GM23338 (cell line): ENCODE data around the gene SPC24. TPM values are rescaled to one million over a fixed set of nuclear protein-coding genes. Genes with fewer than 3 reads are reported as not detected.

Experiments used
- ATAC-seq: fragments of 200-7000 bp; cut with Tn5 transposase; 3 replicates; pipeline ENCODE4 v1.9.1; 2020
- DNase-seq: peaks from one replicate; pipeline ENCODE4 v3.0.0-alpha.2; 2015; ENCODE audit warnings: low spot score
- H2AFZ ChIP-seq: fragments of 200-600 bp; sonication (generic); 2 replicates; pipeline ENCODE4 v1.8.0; 2016; ENCODE audit warnings: antibody characterized with exemption, mild to moderate bottlenecking, moderate library complexity
- H3F3A ChIP-seq: fragments of 200-600 bp; sonication (generic); replicated peaks from 2 replicates; pipeline ENCODE4 v1.8.0; 2017; ENCODE audit warnings: antibody characterized with exemption, mixed run types, low read depth
- H3K27ac ChIP-seq: fragments of 200-600 bp; sonication (generic); 2 replicates; pipeline ENCODE4 v1.6.1; 2016; ENCODE audit warnings: low read depth
- H3K27me3 ChIP-seq: fragments of 200-600 bp; sonication (generic); 2 replicates; pipeline ENCODE4 v1.8.0; 2016; ENCODE audit warnings: mild to moderate bottlenecking, mixed run types, moderate library complexity; ENCODE audit not compliant: insufficient read depth
- H3K36me3 ChIP-seq: fragments of 200-600 bp; sonication (generic); 2 replicates; pipeline ENCODE4 v1.8.0; 2016; ENCODE audit warnings: mild to moderate bottlenecking; ENCODE audit not compliant: insufficient read depth
- H3K4me1 ChIP-seq: fragments of 200-600 bp; sonication (generic); 2 replicates; pipeline ENCODE4 v1.8.0; 2016; ENCODE audit warnings: mild to moderate bottlenecking, moderate library complexity; ENCODE audit not compliant: insufficient read depth
- H3K4me2 ChIP-seq: fragments of 200-600 bp; sonication (generic); 2 replicates; pipeline ENCODE4 v1.7.1; 2017; ENCODE audit warnings: mixed run types
- H3K4me3 ChIP-seq: fragments of 200-600 bp; sonication (generic); 2 replicates; pipeline ENCODE4 v1.6.1; 2016; ENCODE audit warnings: mixed run types
- H3K79me2 ChIP-seq: fragments of 200-600 bp; sonication (generic); replicated peaks from 2 replicates; pipeline ENCODE4 v1.8.0; 2017; ENCODE audit warnings: mild to moderate bottlenecking; ENCODE audit not compliant: insufficient read depth
- H3K9me2 ChIP-seq: fragments of 200-600 bp; sonication (generic); 2 replicates; pipeline ENCODE4 v1.8.0; 2017; ENCODE audit not compliant: insufficient read depth
- H4K20me1 ChIP-seq: fragments of 200-600 bp; sonication (generic); replicated peaks from 2 replicates; pipeline ENCODE4 v1.8.0; 2017; ENCODE audit warnings: mild to moderate bottlenecking; ENCODE audit not compliant: insufficient read depth
- H3K27ac Mint-ChIP-seq: 2 replicates; pipeline ENCODE4 v1.8.0; 2020; ENCODE audit warnings: inconsistent platforms, mild to moderate bottlenecking, moderate library complexity, mixed read lengths
- H3K27me3 Mint-ChIP-seq: 3 replicates; pipeline ENCODE4 v1.8.0; 2022; ENCODE audit warnings: low read depth, mild to moderate bottlenecking, moderate library complexity, mixed read lengths, inconsistent platforms; ENCODE audit not compliant: insufficient read depth, poor library complexity
- H3K36me3 Mint-ChIP-seq: 3 replicates; pipeline ENCODE4 v1.8.0; 2021; ENCODE audit warnings: low read depth, mild to moderate bottlenecking, inconsistent platforms, moderate library complexity, mixed read lengths
- H3K4me1 Mint-ChIP-seq: 3 replicates; pipeline ENCODE4 v1.8.0; 2020; ENCODE audit warnings: mild to moderate bottlenecking, inconsistent platforms, mixed read lengths
- H3K4me3 Mint-ChIP-seq: 3 replicates; pipeline ENCODE4 v1.8.0; 2021; ENCODE audit warnings: moderate library complexity, mild to moderate bottlenecking, inconsistent platforms, mixed read lengths
- H3K9me3 Mint-ChIP-seq: 3 replicates; pipeline ENCODE4 v1.8.0; 2020; ENCODE audit warnings: moderate library complexity, mild to moderate bottlenecking, inconsistent platforms, mixed read lengths
- CREB1 ChIP-seq: fragments of 250-450 bp; sonication (Bioruptor Pico); IDR thresholded peaks from 2 replicates; pipeline ENCODE4 v1.5.0; 2020; ENCODE audit warnings: low read depth, mild to moderate bottlenecking, moderate library complexity
- CTCF ChIP-seq, 2 experiments: fragments of 200-600 bp in 1 of 2; sonication (generic) in 1 of 2; conservative IDR thresholded peaks; 2 replicates each; pipeline versions ENCODE4 v1.5.1 to v1.6.1; 2016 to 2017; ENCODE audit warnings: antibody characterized with exemption in 2 of 2, low read depth in 2 of 2, mild to moderate bottlenecking in 2 of 2, moderate library complexity in 1 of 2
- ETS1 ChIP-seq: IDR thresholded peaks from 2 replicates; pipeline ENCODE4 v1.6.1; 2016; ENCODE audit warnings: antibody characterized with exemption
- EZH2 ChIP-seq: fragments of 200-600 bp; sonication (generic); IDR thresholded peaks from one replicate; pipeline ENCODE4 v1.8.0; 2017; ENCODE audit warnings: antibody characterized with exemption, mild to moderate bottlenecking, low read depth; ENCODE audit not compliant: unreplicated experiment
- EZH2phosphoT487 ChIP-seq: fragments of 200-600 bp; sonication (generic); IDR thresholded peaks from one replicate; pipeline ENCODE4 v1.8.1; 2018; ENCODE audit warnings: antibody characterized with exemption; ENCODE audit not compliant: unreplicated experiment
- JUNB ChIP-seq: IDR thresholded peaks from one replicate; pipeline ENCODE4 v1.6.1; 2016; ENCODE audit warnings: antibody characterized with exemption; ENCODE audit not compliant: unreplicated experiment
- NANOG ChIP-seq: IDR thresholded peaks from 2 replicates; pipeline ENCODE4 v1.6.1; 2016; ENCODE audit warnings: antibody characterized with exemption, borderline replicate concordance
- REST ChIP-seq: IDR thresholded peaks from one replicate; pipeline ENCODE4 v1.6.1; 2018; ENCODE audit warnings: antibody characterized with exemption; ENCODE audit not compliant: unreplicated experiment
- STAT1 ChIP-seq: IDR thresholded peaks from one replicate; pipeline ENCODE4 v1.6.1; 2016; ENCODE audit warnings: antibody characterized with exemption; ENCODE audit not compliant: unreplicated experiment
- ZNF114 ChIP-seq: fragments of 250-450 bp; sonication (Bioruptor Pico); IDR thresholded peaks from 2 replicates; pipeline ENCODE4 v1.5.0; 2020; ENCODE audit warnings: mild to moderate bottlenecking, moderate library complexity
- ZNF331 ChIP-seq: fragments of 250-450 bp; sonication (Bioruptor Pico); IDR thresholded peaks from 2 replicates; pipeline ENCODE4 v1.5.0; 2020; ENCODE audit warnings: low read depth, mild to moderate bottlenecking, moderate library complexity
- polyA plus RNA-seq: library from polyadenylated mRNA; unstranded; fragments of >200 nt; fragmentation: Nextera tagmentation; extraction: Ambion mirVana; gene quantifications from 2 replicates; pipeline ENCODE4 v1.2.1, GENCODE V29; 2016
- total RNA-seq: library from RNA; depleted of rRNA; stranded (reverse); fragments of >200 nt; shearing (Covaris generic); gene quantifications from 2 replicates; pipeline ENCODE4 v1.2.3, GENCODE V29; 2014

Gene SPC24
- total and polyA plus RNA-seq, 2 experiments from 2014 or later, result 38.7 to 40.6 TPM

- TF ChIP-seq NANOG (no peak), ZNF114 (CRISPR knock-in tag) (no peak), EZH2phosphoT487 (no peak), EZH2 (no peak), ZNF331 (no peak), CREB1 (no peak), STAT1 (no peak)
Measured at GRCh38 chr19:11168568-11168967, 13.0 kb upstream of the SPC24 start (continued).

GRCh38 chr19:11166281-11167142, 10.9 kb upstream of the SPC24 start:
- Mint-ChIP-seq H3K27ac (no peak overlapping the region), H3K4me1 (no peaks in the 10 kb centered on the region), H3K27me3 (no peaks in the 10 kb centered on the region), H3K9me3 (no peaks in the 10 kb centered on the region), H3K36me3 (peaks cover 28% of the 10 kb centered on the region), H3K4me3 (no peak overlapping the region)
- Histone ChIP-seq H3K27ac (no peak overlapping the region), H3K79me2 (no peaks in the 10 kb centered on the region), H3K36me3 (0 out of 2 replicates have a peak, but pooled peaks cover 8% of the 10 kb centered on the region), H3K4me1 (no peaks in the 10 kb centered on the region), H3F3A (peaks cover 9% of the 10 kb centered on the region; the same call in 1 of the 2 replicates), H3K9me2 (no peaks in the 10 kb centered on the region), H4K20me1 (no peaks in the 10 kb centered on the region; the same call in 1 of the 2 replicates), H3K27me3 (no peaks in the 10 kb centered on the region), H3K4me2 (no peak overlapping the region), H3K4me3 (no peak overlapping the region), H2AFZ (no peak overlapping the region)
- DNase-seq, result no peak
- ATAC-seq, result no peak
- TF ChIP-seq ZNF331 (no peak), REST (no peak), CTCF (conservative IDR thresholded peaks at IDR 0.05; ENCODE audit: low read depth in 2 of 2) (no peak), JUNB (no peak), ZNF114 (CRISPR knock-in tag) (no peak), STAT1 (no peak), NANOG (no peak), EZH2 (no peak), ETS1 (no peak)
